ENCODE results near the gene FOXE1.

DNA sequence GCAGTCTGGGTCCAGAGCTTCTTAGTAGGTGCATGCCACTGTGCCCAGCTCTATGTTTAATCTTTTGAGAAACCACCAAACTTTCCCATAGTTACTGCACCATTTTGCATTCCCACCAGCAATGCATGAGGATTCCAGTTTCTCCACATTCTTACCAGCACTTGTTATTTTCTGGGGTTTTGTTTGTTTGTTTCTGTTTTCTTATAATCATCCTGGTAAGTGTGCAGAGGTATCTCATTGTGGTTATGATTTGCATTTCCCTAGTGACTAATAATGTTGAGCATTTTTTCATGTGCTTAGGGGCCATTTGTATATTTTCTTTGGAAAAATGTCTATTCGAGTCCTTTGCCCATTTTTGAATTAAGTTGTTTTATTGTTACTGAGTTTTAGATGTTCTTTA is 11.4 kb downstream of the FOXE1 start:
- TF ChIP-seq SMC3 (IDR thresholded peaks at IDR 0.05; ENCODE audit: low read length) (no peak), HNRNPLL (IDR thresholded peaks at IDR 0.05; ENCODE audit: low read depth, low read length, poor library complexity, severe bottlenecking) (no peak)
